Prostate gland (tissue), 2 donors: ENCODE results near the gene TM7SF3.

Source experiments
- CTCF ChIP-seq, 4 experiments: fragments of 200-600 bp in 2 of 4; fragments of 450-650 bp in 2 of 4; sonication (generic) in 2 of 4; IDR thresholded peaks; 1 replicate in 3 of 4; 2 replicates in 1 of 4; pipeline ENCODE4 v1.5.1; 2016 to 2019; ENCODE audit warnings: antibody characterized with exemption in 4 of 4, mild to moderate bottlenecking in 2 of 4, moderate library complexity in 2 of 4
- POLR2A ChIP-seq: fragments of 450-650 bp; IDR thresholded peaks from one replicate; pipeline ENCODE4 v1.6.1; 2016; ENCODE audit warnings: antibody characterized with exemption, mild to moderate bottlenecking
- POLR2AphosphoS5 ChIP-seq: sonication (generic); formaldehyde crosslinking; IDR thresholded peaks from one replicate; pipeline ENCODE4 v1.6.1; 2017; ENCODE audit warnings: antibody characterized with exemption

GRCh38 chr12:27014085-27014858, at the start of gene TM7SF3:
- TF ChIP-seq CTCF (IDR thresholded peaks at IDR 0.05) (peak; percentile 92 to 99 (median 98)), POLR2A (peak; percentile 65), POLR2AphosphoS5 (peak; percentile 66)
